Stomach smooth muscle (tissue), 2 donors: ENCODE measurements around the gene FERMT3.

ENCODE experiments used
- H3K27ac ChIP-seq: one replicate; pipeline ENCODE4 v1.7.0; 2013; ENCODE audit warnings: mild to moderate bottlenecking, low read length, inconsistent platforms
- H3K27me3 ChIP-seq, 2 donors: one replicate each; pipeline ENCODE4 v1.7.0; 2013; ENCODE audit warnings: low read length in 2 of 2; ENCODE audit not compliant: insufficient read depth in 2 of 2, control insufficient read depth in 1 of 2
- H3K36me3 ChIP-seq, 2 donors: one replicate each; pipeline ENCODE4 v1.7.0; 2013; ENCODE audit warnings: low read length in 2 of 2; ENCODE audit not compliant: control insufficient read depth in 2 of 2, insufficient read depth in 2 of 2
- H3K4me1 ChIP-seq: one replicate; pipeline ENCODE4 v1.7.0; 2013; ENCODE audit warnings: low read length; ENCODE audit not compliant: control insufficient read depth, insufficient read depth
- H3K4me3 ChIP-seq, 2 donors: one replicate each; pipeline ENCODE4 v1.7.0; 2013; ENCODE audit warnings: low read length in 2 of 2
- H3K9ac ChIP-seq, 2 donors: one replicate each; pipeline ENCODE4 v1.7.0; 2013; ENCODE audit warnings: low read length in 2 of 2, mild to moderate bottlenecking in 1 of 2
- H3K9me3 ChIP-seq, 2 donors: one replicate each; pipeline ENCODE4 v1.7.0; 2013; ENCODE audit warnings: low read length in 2 of 2; ENCODE audit not compliant: control insufficient read depth in 2 of 2
- donor health status: healthy.
- donor health status: Pancreatic carcinoma.

FERMT3 gene

DNA sequence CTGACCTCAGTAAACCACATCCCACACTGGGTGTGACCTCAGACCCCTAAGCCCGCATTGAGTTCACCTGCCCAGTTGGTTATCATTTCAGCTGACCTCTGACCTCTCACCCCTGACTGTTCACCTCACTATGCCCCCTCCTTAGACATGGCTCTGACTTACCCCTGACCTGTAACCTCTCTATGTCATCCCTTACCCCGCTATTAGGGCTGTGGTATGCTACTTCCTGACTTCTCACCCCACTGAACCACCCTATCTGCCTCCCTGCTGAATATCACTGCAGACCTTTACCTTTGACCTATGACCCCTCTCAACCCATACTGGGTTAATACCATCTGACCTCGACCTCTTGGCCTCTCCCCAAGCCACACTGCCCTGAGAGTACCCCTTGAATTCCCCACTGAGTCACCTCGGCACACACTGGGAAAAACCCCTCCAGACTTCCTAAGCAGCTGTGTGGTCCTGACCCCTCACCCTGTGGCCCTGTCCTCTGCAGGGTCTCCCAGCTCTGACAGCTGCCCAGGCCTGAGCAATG is 53.1 kb downstream of the FERMT3 start:
- Histone ChIP-seq H3K27ac (no peak overlapping the region), H3K4me3 (no peak overlapping the region), H3K9me3 (no peaks in the 10 kb centered on the region), H3K4me1 (no peaks in the 10 kb centered on the region), H3K36me3 (peaks cover 26 to 32% of the 10 kb centered on the region in 2 donors), H3K9ac (no peak overlapping the region), H3K27me3 (no peaks in the 10 kb centered on the region)

DNA sequence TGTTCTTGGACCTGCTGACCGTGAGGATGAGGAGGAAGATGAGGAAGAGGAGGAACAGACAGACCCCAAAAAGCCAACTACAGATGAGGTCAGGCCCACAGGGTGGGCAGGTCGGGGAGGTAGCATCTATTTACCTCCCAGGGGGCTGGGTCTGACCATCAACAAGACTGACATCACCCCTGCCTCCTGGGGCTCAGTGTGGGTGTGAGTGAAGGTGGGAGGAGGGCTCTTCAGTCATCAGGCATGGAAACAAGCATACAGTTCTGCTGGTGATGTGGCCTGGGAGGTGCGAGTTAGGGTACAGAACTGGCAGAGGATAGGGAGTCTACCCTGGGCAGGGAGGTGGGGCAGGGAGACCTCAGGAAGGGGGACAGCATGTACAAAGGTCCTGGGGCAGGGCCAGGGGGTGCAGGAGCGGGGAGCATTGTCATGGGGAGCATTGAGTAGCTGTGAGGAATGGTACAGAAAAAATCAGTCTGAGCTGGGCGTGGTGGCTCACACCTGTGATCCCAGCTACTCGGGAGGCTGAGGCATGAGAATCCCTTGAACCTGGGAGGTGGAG is 53.7 kb downstream of the FERMT3 start:
- H3K4me1 ChIP-seq: no peaks in the 10 kb centered on the region
- no peaks in the 10 kb centered on the region for H3K9me3 ChIP-seq
- H3K4me3 ChIP-seq: no peak overlapping the region
- peaks cover 26 to 31% of the 10 kb centered on the region in 2 donors for H3K36me3 ChIP-seq
- H3K9ac ChIP-seq: no peak overlapping the region
- no peak overlapping the region for H3K27ac ChIP-seq
- no peaks in the 10 kb centered on the region for H3K27me3 ChIP-seq

DNA sequence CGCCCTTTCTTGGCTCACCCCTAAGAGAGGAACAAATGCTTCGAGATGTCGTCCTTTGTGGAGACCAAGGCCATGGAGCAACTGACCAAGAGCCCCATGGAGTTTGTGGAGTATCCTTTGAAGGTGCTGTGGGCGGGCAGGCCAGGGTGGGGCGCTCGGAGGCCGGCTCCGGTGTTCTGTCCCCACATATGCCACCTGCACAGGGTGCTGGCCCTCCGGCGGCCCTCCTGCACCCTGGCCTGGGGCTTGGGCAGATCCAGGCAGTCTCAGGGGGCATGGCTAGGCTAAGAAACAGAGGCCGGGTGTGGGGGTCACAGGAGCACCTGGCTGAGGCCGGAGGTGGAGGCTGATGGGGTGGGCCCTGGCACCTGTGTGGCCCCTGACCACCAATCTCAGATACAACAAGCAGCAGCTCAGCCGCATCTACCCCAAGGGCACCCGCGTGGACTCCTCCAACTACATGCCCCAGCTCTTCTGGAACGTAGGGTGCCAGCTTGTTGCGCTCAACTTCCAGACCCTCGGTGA is 55.1 kb downstream of the FERMT3 start:
- H3K4me1 ChIP-seq: no peaks in the 10 kb centered on the region

DNA sequence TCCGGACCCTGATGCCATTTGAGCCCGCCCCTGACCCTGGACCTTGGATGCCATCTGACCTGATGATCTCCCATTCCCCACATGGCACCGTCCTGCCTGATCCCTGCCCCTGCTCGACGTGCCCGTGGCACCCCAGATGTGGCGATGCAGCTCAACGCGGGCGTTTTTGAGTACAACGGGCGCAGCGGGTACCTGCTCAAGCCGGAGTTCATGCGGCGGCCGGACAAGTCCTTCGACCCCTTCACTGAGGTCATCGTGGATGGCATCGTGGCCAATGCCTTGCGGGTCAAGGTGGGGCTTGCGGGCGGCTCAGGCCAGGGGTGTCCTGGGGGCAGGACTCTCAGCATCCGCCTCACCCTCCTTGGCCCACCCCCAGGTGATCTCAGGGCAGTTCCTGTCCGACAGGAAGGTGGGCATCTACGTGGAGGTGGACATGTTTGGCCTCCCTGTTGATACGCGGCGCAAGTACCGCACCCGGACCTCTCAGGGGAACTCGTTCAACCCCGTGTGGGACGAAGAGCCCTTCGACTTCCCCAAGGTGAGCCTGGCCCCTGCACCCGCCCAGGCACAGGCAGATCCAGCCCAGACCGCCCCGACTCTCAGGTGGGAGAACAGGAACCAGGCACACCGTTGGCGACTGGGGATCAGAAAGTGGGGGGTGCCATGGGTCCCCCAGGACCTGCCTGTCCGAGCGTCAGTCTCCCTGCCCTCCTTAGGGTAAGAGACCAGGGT is 55.9 kb downstream of the FERMT3 start:
- Histone ChIP-seq H3K4me3 (no peak overlapping the region), H3K4me1 (no peaks in the 10 kb centered on the region), H3K27me3 (no peaks in the 10 kb centered on the region), H3K9me3 (no peaks in the 10 kb centered on the region), H3K27ac (no peak overlapping the region), H3K36me3 (peaks cover 17 to 32% of the 10 kb centered on the region in 2 donors), H3K9ac (no peak overlapping the region)

More for the DNA sequence above, 55.1 kb downstream of the FERMT3 start:
- Histone ChIP-seq H3K36me3 (peaks cover 18 to 33% of the 10 kb centered on the region in 2 donors), H3K9me3 (no peaks in the 10 kb centered on the region), H3K27ac (no peak overlapping the region), H3K27me3 (no peaks in the 10 kb centered on the region), H3K9ac (no peak overlapping the region), H3K4me3 (no peak overlapping the region)

DNA sequence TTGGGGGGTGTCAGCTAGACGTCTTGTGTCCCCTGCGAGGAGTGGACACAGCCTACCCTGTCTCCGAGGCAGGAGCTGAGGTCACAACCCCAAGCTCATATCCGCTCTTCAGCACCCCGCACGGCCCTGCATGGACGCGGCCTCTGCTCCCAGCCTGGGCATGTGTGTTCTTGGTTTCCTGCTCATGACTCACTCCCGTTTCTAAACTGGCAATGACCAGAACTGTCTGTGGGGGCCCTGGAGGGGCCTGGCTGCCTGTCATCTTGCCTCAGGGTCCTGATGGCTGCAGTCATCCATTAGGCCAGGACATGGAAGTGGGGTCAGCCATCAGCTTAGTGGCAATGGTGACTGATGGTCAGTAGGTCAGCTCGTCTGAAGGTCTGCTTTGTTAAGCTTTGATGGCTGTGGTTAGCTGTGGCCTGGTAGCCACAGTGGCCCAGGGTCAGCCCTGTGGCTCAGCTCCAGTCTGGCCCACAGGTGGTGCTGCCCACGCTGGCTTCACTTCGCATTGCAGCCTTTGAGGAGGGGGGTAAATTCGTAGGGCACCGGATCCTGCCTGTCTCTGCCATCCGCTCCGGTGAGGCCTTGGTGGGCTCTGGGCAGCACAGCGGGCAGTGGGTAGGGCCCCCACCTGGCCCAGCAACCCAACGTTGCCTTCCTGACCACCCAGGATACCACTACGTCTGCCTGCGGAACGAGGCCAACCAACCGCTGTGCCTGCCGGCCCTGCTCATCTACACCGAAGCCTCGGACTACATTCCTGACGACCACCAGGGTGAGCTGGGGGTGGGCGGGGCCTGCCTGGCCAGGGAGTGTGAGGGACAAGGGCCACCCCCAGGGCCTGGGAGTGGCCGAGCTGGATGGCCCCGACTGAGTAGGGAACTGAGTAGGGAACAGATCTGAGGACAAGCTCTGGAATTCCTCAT is 56.8 kb downstream of the FERMT3 start:
- Histone ChIP-seq H3K27me3 (no peaks in the 10 kb centered on the region), H3K9ac (no peak overlapping the region), H3K9me3 (no peaks in the 10 kb centered on the region), H3K4me1 (peaks cover 8% of the 10 kb centered on the region), H3K4me3 (no peak overlapping the region), H3K27ac (no peak overlapping the region), H3K36me3 (peaks cover 15 to 32% of the 10 kb centered on the region in 2 donors)

DNA sequence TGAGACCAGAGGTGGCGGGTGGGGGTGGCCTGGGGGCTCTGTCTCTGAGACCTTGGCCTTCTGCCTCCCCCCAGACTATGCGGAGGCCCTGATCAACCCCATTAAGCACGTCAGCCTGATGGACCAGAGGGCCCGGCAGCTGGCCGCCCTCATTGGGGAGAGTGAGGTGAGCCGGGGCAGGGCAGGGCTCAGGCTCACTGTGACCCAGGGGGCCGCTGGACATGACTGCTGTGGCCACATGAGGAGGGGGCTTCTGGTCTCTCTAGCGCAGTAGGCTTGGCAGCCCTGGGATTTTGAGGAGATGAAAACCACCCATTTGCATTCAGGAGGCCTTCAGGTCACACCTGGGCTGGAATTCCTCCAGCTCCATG is 57.4 kb downstream of the FERMT3 start:
- Histone ChIP-seq H3K9me3 (no peaks in the 10 kb centered on the region), H3K9ac (no peak overlapping the region), H3K4me1 (peaks cover 14% of the 10 kb centered on the region), H3K4me3 (no peak overlapping the region), H3K27me3 (no peaks in the 10 kb centered on the region), H3K27ac (no peak overlapping the region), H3K36me3 (peaks cover 12 to 29% of the 10 kb centered on the region in 2 donors)

DNA sequence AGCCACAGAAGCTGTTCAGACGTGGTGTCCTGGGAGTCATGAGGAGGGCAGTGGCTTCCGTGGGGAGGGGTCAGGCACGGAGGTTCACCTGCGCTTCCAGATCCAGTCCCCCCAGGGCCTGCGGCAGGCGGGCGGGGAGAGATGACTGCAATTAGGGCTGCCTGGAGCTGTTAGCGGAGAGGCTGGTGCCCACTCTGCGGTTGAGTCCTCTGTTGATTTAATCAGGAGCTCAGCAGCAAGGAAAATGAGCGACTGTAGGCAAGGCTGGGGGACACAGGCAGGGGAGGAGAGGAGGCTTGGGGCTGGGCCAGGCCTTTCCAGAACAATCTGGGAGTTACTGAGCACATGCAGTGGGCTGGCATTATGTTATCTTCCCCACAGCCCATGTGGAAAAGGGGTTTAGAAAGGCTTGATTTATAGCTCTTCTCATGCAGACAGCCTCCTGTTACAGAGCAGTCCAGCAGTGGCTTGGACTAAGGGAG is 57.9 kb downstream of the FERMT3 start:
- peaks cover 12 to 27% of the 10 kb centered on the region in 2 donors for H3K36me3 ChIP-seq
- H3K4me1 ChIP-seq: peaks cover 19% of the 10 kb centered on the region
- no peak overlapping the region for H3K27ac ChIP-seq
- H3K4me3 ChIP-seq: no peak overlapping the region
- H3K27me3 ChIP-seq: no peaks in the 10 kb centered on the region
- H3K9ac ChIP-seq: no peak overlapping the region
- no peaks in the 10 kb centered on the region for H3K9me3 ChIP-seq

DNA sequence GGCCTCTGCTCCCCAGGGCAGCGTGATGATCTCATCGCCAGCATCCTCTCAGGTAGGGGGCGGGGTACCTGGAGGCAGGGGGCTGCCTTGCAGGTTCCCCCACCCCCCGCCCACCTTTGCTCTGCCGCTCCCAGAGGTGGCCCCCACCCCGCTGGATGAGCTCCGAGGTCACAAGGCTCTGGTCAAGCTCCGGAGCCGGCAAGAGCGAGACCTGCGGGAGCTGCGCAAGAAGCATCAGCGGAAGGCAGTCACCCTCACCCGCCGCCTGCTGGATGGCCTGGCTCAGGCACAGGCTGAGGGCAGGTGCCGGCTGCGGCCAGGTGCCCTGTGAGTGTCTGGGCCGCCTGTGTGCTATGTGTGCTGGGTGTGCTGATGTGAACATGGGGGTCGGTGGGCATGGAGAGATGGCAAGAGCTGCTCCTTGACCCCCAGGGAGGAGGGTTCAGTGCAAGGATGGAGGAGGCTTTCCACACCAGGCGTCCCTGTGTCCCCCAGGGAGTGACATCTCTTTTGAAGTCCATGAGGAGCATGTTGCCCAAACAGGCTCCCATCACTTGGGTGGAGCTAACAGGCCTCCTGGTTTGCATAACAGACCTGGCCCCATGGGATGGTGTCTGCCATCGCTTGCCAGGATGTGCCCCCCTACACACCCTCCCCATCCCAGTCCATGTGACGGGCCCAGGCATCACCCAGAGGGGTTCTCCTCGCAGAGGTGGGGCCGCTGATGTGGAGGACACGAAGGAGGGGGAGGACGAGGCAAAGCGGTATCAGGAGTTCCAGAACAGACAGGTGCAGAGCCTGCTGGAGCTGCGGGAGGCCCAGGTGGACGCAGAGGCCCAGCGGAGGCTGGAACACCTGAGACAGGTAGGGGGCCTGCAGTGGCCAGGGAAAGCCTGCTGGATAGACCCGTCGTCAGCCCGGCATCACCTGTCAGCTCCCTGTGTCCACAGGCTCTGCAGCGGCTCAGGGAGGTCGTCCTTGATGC is 58.9 kb downstream of the FERMT3 start:
- H3K36me3 ChIP-seq: peaks cover 12 to 27% of the 10 kb centered on the region in 2 donors

DNA sequence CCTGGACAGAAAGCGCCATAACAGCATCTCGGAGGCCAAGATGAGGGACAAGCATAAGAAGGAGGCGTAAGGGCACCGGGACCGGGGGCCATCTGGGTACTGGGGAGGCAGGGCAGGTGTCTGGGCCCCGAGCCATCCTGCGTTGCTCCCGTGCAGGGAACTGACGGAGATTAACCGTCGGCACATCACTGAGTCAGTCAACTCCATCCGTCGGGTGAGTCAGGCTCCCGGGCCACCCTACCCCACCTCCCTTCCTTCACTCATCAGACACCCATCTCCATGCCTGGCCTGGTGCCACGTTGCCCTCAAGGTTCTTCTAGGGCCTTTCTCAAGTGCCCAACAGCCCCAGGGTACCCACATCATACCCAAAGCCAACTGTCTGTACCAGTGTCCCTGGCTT is 59.8 kb downstream of the FERMT3 start:
- Histone ChIP-seq H3K36me3 (peaks cover 12 to 25% of the 10 kb centered on the region in 2 donors), H3K27me3 (no peaks in the 10 kb centered on the region), H3K9me3 (no peaks in the 10 kb centered on the region), H3K4me1 (peaks cover 26% of the 10 kb centered on the region), H3K27ac (no peak overlapping the region), H3K4me3 (no peak overlapping the region), H3K9ac (no peak overlapping the region)

More for the DNA sequence above, 58.9 kb downstream of the FERMT3 start:
- no peak overlapping the region for H3K9ac ChIP-seq
- no peaks in the 10 kb centered on the region for H3K27me3 ChIP-seq
- peaks cover 24% of the 10 kb centered on the region for H3K4me1 ChIP-seq
- no peak overlapping the region for H3K27ac ChIP-seq
- no peaks in the 10 kb centered on the region for H3K9me3 ChIP-seq
- no peak overlapping the region for H3K4me3 ChIP-seq
